ENCODE data around the gene NFIA.

Gene NFIA

DNA sequence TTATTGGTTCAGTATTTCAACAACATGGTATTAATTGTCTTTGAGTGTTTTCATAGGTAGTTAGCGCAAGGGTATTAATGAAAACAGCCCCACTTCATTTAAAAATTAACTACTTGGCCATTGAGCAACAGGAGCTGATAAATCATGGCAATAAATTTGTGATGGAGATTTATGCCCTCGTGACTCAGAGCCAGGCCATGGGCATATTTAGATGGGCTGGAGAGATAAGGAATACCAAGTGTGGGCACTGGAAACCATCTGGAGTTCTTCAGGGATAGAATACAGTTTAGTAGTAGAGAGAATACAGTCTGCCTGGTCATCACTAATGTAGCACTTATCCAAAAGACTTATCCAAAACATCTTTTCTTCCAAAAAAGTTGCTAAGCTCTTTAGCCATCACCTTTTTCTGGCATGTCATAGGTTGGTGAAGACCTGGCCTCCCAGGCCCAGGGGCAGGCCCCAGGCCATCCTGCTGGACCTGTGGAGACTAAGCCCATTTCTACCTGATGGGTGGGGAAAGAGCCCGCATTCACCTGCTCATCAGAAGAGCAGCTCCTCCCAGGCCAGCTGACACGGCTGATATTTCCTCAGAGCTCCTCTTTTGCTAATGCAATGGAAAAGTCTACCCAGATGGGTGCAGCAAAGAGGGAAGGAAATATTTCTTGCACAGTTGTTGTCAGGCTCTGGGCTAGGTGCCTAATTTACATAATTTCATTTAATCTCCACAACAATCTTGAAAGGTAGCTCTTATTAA, 404.6 kb downstream of the NFIA start:
- TF ChIP-seq, protein P1, sequence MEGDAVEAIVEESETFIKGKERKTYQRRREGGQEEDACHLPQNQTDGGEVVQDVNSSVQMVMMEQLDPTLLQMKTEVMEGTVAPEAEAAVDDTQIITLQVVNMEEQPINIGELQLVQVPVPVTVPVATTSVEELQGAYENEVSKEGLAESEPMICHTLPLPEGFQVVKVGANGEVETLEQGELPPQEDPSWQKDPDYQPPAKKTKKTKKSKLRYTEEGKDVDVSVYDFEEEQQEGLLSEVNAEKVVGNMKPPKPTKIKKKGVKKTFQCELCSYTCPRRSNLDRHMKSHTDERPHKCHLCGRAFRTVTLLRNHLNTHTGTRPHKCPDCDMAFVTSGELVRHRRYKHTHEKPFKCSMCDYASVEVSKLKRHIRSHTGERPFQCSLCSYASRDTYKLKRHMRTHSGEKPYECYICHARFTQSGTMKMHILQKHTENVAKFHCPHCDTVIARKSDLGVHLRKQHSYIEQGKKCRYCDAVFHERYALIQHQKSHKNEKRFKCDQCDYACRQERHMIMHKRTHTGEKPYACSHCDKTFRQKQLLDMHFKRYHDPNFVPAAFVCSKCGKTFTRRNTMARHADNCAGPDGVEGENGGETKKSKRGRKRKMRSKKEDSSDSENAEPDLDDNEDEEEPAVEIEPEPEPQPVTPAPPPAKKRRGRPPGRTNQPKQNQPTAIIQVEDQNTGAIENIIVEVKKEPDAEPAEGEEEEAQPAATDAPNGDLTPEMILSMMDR (conservative IDR thresholded peaks at IDR 0.05; ENCODE audit: low read depth, low read length), result no peak

GRCh38 chr1:61487801-61488200, 405.4 kb downstream of the NFIA start:
- TF ChIP-seq, protein P1 (conservative IDR thresholded peaks at IDR 0.05; ENCODE audit: low read depth, low read length), result no peak
- DNase-seq (ENCODE audit: low read depth), result no peak
- no peak overlapping the region for H3K4me3 ChIP-seq (ENCODE audit: low read length)

More for the DNA sequence above, 404.6 kb downstream of the NFIA start:
- no peak overlapping the region for H3K4me3 ChIP-seq (ENCODE audit: low read length)
- DNase-seq (ENCODE audit: low read depth), result no peak

- TF ChIP-seq, protein P1 (conservative IDR thresholded peaks at IDR 0.05; ENCODE audit: low read depth, low read length), result no peak
- no peak for DNase-seq (ENCODE audit: low read depth)
- no peak overlapping the region for H3K4me3 ChIP-seq (ENCODE audit: low read length)
Observed at GRCh38 chr1:61490924-61491323, 408.6 kb downstream of the NFIA start.

GRCh38 chr1:61491497-61491896, 409.1 kb downstream of the NFIA start:
- no peak overlapping the region for H3K4me3 ChIP-seq (ENCODE audit: low read length)
- TF ChIP-seq, protein P1 (conservative IDR thresholded peaks at IDR 0.05; ENCODE audit: low read depth, low read length), result no peak
- DNase-seq (ENCODE audit: low read depth), result no peak

GRCh38 chr1:61494000-61494399, 411.6 kb downstream of the NFIA start:
- no peak overlapping the region for H3K4me3 ChIP-seq (ENCODE audit: low read length)
- TF ChIP-seq, protein P1 (conservative IDR thresholded peaks at IDR 0.05; ENCODE audit: low read depth, low read length), result no peak
- no peak for DNase-seq (ENCODE audit: low read depth)

GRCh38 chr1:61496501-61496900, 414.1 kb downstream of the NFIA start:
- TF ChIP-seq, protein P1 (conservative IDR thresholded peaks at IDR 0.05; ENCODE audit: low read depth, low read length), result no peak
- DNase-seq (ENCODE audit: low read depth), result no peak

GRCh38 chr1:61497013-61497412, 414.7 kb downstream of the NFIA start:
- TF ChIP-seq, protein P1 (conservative IDR thresholded peaks at IDR 0.05; ENCODE audit: low read depth, low read length), result no peak
- no peak for DNase-seq (ENCODE audit: low read depth)
- no peak overlapping the region for H3K4me3 ChIP-seq (ENCODE audit: low read length)

More at GRCh38 chr1:61496501-61496900, 414.1 kb downstream of the NFIA start:
- H3K4me3 ChIP-seq (ENCODE audit: low read length), result no peak overlapping the region
